HG03558 (cell line): ENCODE measurements around the gene ACTR5.
A peak's percentile ranks its signal among the peaks of the same experiment; 100 is the strongest.

Source experiments
- ATAC-seq: cut with Tn5 transposase; IDR thresholded peaks from one replicate; pipeline ENCODE4 v1.9.1; 2021; ENCODE audit warnings: moderate number of reproducible peaks; ENCODE audit not compliant: unreplicated experiment; ENCODE audit errors: extremely low read depth

Gene ACTR5

GRCh38 chr20:38728191-38728781, 20.0 kb upstream of the ACTR5 start:
- no peak for ATAC-seq

GRCh38 chr20:38728911-38729642, 19.2 kb upstream of the ACTR5 start:
- no peak for ATAC-seq

- ATAC-seq: no peak
These were observed 18.5 kb upstream of the ACTR5 start for GRCh38 chr20:38729767-38730166.

DNA sequence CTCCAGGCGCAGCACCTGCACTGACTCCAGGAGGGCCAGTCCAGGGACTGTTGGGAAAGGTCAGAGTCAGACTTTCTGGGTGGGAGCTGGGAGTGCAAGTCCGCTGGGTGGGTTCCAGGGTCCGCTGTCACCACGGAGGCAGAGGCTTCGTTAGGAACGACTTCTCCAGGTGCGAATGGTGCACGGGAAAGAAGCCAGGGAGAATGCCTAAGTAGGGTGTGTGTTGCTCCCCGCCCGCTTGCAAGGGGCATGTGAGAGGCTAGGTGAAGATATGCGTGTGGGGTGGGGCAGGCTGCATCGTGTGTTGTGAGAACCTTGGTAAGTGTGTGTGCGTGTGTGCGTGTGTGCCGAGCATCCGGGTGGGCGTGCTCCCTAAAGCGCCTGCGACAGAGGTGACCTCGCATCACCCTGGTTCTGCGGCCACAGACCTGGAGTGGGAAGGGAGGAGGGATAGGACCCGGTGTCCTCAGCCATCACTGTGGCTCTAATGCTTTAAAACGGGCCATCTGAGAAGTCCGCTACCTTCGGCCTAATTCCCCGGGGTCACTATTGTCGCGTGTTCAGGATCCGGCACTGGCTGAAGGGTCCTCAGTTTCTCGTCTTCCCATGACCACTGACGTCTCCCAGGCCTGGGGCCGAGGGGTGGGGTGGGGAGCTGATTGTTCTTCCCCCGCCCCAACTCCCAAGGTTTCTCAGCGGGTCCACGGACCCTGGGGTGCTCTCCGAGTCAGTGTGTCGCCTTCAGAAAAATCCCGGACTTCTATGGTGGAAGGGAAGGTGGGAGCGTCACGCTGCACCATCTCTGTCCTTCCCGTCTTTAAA, 17.9 kb upstream of the ACTR5 start:
- no peak for ATAC-seq

DNA sequence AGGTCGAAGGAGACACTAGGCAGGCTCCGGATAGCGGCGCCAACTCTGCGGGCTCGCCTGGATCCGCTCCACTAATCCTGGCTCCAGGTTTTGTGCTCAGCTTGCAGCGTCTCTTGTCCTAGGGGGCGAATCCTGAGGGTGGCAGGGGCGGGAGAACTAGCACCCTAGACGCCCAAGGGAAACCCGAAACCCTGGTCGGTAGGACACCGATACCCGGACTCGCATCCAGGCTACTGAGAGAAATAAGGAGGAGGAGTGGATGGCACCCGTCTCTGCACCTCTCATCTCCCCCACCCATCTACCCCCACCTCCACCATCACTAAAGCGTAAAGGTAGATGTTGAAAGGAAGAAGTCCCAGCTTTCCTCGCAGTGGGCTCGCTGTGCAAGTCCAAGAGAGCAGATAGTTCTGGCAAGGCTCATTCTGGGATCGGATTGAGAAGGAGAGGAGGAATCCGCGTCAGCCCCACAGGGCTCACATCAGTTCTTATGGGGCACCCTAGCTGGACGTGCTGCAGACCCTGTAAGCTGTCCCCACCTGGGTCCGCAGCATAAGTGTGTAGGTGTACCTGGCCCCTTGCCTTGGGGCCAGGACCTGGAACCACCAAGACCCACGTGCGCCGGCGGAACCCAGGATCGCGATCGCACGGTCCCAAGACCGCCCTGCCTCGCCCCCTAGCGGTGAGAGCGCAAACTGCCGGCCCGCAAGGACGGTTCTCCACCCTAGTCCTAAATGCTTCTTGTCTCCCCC, 17.1 kb upstream of the ACTR5 start:
- no peak for ATAC-seq

GRCh38 chr20:38731738-38732113, 16.5 kb upstream of the ACTR5 start:
- ATAC-seq: no peak

DNA sequence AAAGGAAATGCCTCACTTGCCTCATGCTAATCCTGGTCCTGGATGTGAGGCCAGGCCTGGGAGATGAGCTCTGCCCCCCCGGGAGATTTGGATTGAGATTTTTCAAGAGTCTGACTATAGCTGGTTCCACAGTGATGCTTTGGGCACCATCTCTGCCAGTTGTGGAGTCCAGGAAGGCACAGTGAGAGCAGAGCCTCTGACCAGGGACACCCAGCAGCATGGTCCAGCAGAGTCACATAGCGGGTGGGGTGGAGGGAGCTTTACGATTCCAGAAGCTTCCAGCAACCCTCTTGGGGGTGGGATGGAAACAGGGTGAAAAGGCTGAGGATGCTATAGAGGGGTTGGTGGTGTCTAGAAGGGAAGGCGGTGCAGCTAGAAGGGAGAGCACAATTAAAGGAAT, 15.3 kb upstream of the ACTR5 start:
- no peak for ATAC-seq

GRCh38 chr20:38735172-38735571, 13.1 kb upstream of the ACTR5 start:
- no peak for ATAC-seq

DNA sequence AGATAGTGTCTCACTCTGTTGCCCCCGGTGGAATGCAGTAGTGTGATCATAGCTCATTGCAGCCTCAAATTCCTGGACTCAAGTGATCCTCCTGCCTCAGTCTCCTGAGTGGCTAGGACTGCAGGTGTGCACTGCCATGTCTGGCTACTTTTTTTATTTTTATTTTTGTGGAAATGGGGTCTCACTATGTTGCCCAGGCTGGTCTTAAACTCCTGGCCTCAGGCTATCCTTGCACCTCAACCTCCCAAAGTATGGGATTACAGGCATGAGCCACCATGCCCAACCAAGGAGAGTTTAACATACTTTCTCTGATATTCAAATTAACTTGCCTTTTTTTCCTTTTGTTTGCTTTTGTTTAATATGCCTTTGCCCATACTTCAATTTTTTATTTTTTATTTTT, 10.4 kb upstream of the ACTR5 start:
- no peak for ATAC-seq

- ATAC-seq: no peak
These were observed 2.5 kb upstream of the ACTR5 start for GRCh38 chr20:38745757-38746156.

DNA sequence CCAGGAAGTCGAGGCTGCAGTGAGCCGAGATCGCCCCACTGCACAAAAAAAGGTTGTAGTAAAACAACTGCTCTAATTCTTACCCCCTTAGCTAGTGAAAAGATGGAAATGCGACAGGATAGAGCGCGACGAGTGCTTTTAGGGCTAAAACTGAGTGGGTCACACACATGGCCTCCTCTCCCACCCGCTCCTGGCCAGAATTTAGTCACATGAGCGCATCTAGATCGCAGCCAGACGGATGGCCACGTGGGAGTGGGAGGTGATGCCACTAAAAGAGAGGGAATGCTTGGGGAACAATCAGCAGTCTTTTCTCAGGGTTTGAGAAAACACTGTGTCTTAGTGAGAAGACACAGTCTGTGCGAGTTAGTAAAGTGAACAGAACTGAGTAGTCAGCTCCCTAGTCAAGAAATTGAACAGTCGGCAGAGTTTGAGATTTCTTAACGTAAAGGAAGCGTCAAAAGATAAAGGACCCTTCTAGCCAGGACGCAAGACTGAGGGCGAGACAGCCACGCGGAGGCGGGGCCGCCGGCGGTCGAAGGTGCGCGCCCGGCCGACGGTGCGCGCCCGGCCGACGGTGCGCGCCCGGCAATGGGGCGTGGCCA, 664 bp upstream of the ACTR5 start:
- no peak for ATAC-seq

GRCh38 chr20:38748861-38749149, 545 bp downstream of the ACTR5 start:
- peak; percentile 19 for ATAC-seq

DNA sequence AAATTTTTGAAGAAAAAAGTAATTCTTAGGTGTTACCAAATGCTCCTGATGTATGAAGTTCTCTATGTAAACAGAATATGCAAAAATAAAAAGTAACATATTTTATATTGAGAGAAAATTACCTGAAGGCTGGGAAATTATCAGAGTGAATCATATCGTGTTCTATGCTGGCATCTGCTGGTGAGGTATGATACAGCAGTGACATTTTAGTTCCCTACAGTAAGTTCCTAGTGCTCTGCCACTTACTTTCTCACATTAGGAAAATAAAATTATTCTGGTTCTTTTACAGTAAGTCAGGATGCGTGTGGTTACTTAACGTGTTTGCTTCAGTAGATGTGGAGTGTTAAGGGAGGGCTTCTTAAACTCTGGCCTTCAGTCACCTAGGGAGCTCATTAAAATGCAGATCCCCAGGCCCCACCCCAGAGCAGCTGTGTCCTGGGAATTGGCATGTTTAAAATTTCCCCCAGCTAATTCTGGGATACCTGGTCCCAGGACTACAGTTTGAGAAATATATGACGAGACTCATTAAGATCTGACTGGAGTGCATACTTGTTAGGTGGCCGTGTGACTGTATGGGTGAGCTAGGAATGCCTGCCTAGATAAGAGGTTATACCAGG, 3.2 kb downstream of the ACTR5 start:
- no peak for ATAC-seq

- no peak for ATAC-seq
These were observed 3.8 kb downstream of the ACTR5 start for GRCh38 chr20:38752029-38752428.

- ATAC-seq: no peak
These were observed 6.7 kb downstream of the ACTR5 start for GRCh38 chr20:38754924-38755323.

DNA sequence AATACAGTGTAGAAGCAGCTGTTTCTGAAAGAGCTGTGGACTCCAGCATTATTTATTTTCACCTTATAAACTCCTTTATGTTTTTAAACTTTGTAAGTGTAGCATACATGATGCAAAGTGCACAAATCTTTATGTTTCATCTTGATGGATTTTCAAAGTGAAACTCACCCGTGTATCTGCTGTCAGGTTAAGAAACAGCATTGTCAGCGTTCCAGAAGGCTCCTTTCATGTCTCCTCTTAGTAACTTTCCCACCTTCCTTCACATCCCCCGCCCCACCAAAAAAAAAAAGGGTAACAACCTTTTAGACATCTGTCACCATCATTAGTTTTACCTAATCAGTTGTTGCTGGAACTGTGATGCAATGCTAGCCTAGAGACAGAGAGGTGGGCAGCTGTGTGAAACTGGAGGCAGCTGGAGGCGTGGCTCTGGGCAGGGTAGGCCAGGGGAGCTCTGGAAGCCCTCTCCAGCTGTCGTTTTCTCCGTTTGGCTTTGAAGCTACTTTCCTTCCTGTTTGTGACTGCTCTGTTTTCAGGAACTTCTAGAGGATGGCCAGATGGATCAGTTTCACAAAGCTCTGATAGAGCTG, 7.2 kb downstream of the ACTR5 start:
- ATAC-seq: no peak

DNA sequence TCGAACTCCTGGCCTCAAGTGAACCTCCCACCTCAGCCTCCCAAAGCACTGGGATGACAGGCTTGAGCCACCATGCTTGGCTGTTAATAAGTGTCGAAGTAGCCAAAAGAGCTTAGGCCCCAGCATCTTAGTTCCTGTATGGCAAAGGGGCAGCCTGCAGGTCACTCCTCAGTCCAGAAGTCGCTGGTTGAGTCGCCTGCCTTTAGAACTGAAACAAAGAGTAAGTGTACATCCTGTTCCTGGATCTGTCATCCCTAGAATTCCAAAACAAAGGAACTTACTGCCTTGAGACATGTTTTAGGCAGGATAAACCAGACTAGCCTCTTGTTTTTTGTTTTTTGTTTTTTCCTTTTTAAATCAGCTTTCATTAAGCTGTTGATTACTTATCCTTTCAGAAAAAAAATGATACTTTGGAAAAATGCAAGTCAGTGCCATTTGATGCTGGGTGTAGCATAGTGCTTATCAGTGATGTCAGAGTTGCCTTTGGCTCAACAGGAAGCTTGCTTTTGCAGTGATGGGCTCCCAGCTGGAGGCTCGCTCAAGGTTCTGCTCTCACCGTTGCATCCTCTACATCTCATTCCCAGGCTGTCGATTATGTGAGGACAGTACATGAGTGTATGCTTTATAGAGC, 9.0 kb downstream of the ACTR5 start:
- ATAC-seq: no peak

DNA sequence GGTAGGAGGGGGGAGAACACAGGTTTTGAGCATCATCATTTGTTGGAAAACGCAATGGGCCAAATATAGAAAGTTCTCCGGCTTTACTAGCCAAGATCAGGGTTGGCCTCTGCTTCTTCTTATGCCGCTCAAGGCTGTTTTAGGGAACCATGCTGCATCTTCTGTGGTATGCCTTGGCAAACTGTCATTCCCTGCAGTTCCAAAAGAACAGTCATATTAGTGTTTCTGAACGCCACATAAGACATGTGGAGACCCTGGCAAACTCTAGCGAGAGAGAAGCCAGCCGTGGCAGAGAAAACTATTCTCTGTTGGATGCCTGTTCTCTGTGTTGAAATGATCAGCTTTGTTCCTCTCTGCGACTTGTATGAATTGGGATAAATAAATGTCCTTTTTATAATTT, 10.8 kb downstream of the ACTR5 start:
- no peak for ATAC-seq

DNA sequence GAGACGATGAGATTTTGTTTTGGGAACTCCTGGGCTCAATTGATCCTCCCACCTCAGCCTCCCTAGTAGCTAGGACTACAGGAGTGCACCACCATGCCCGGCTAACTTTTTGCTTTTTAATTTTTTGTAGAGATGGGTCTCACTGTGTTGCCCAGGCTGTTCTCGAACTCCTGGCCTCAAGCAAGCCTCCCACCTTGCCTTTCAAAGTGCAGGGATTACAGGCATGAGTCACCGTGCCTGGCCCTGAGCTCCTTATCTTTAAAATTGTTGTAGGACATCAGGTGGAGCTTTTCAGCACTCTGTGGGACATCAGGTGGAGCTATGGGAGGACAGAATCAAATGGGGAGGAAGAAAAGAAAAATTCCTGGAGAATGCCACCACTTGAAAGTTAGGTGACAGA, 12.7 kb downstream of the ACTR5 start:
- no peak for ATAC-seq
